GM23338 (cell line): ENCODE data around the gene TXNRD1. TPM values are rescaled to one million over a fixed set of nuclear protein-coding genes. Genes with fewer than 3 reads are reported as not detected.

Experiments used
- ATAC-seq: fragments of 200-7000 bp; cut with Tn5 transposase; 3 replicates; pipeline ENCODE4 v1.9.1; 2020
- DNase-seq: peaks from one replicate; pipeline ENCODE4 v3.0.0-alpha.2; 2015; ENCODE audit warnings: low spot score
- H2AFZ ChIP-seq: fragments of 200-600 bp; sonication (generic); 2 replicates; pipeline ENCODE4 v1.8.0; 2016; ENCODE audit warnings: antibody characterized with exemption, mild to moderate bottlenecking, moderate library complexity
- H3F3A ChIP-seq: fragments of 200-600 bp; sonication (generic); replicated peaks from 2 replicates; pipeline ENCODE4 v1.8.0; 2017; ENCODE audit warnings: antibody characterized with exemption, mixed run types, low read depth
- H3K27ac ChIP-seq: fragments of 200-600 bp; sonication (generic); 2 replicates; pipeline ENCODE4 v1.6.1; 2016; ENCODE audit warnings: low read depth
- H3K27me3 ChIP-seq: fragments of 200-600 bp; sonication (generic); 2 replicates; pipeline ENCODE4 v1.8.0; 2016; ENCODE audit warnings: mild to moderate bottlenecking, mixed run types, moderate library complexity; ENCODE audit not compliant: insufficient read depth
- H3K36me3 ChIP-seq: fragments of 200-600 bp; sonication (generic); 2 replicates; pipeline ENCODE4 v1.8.0; 2016; ENCODE audit warnings: mild to moderate bottlenecking; ENCODE audit not compliant: insufficient read depth
- H3K4me1 ChIP-seq: fragments of 200-600 bp; sonication (generic); 2 replicates; pipeline ENCODE4 v1.8.0; 2016; ENCODE audit warnings: mild to moderate bottlenecking, moderate library complexity; ENCODE audit not compliant: insufficient read depth
- H3K4me2 ChIP-seq: fragments of 200-600 bp; sonication (generic); 2 replicates; pipeline ENCODE4 v1.7.1; 2017; ENCODE audit warnings: mixed run types
- H3K4me3 ChIP-seq: fragments of 200-600 bp; sonication (generic); 2 replicates; pipeline ENCODE4 v1.6.1; 2016; ENCODE audit warnings: mixed run types
- H3K79me2 ChIP-seq: fragments of 200-600 bp; sonication (generic); replicated peaks from 2 replicates; pipeline ENCODE4 v1.8.0; 2017; ENCODE audit warnings: mild to moderate bottlenecking; ENCODE audit not compliant: insufficient read depth
- H3K9me2 ChIP-seq: fragments of 200-600 bp; sonication (generic); 2 replicates; pipeline ENCODE4 v1.8.0; 2017; ENCODE audit not compliant: insufficient read depth
- H4K20me1 ChIP-seq: fragments of 200-600 bp; sonication (generic); replicated peaks from 2 replicates; pipeline ENCODE4 v1.8.0; 2017; ENCODE audit warnings: mild to moderate bottlenecking; ENCODE audit not compliant: insufficient read depth
- H3K27ac Mint-ChIP-seq: 2 replicates; pipeline ENCODE4 v1.8.0; 2020; ENCODE audit warnings: inconsistent platforms, mild to moderate bottlenecking, moderate library complexity, mixed read lengths
- H3K27me3 Mint-ChIP-seq: 3 replicates; pipeline ENCODE4 v1.8.0; 2022; ENCODE audit warnings: low read depth, mild to moderate bottlenecking, moderate library complexity, mixed read lengths, inconsistent platforms; ENCODE audit not compliant: insufficient read depth, poor library complexity
- H3K36me3 Mint-ChIP-seq: 3 replicates; pipeline ENCODE4 v1.8.0; 2021; ENCODE audit warnings: low read depth, mild to moderate bottlenecking, inconsistent platforms, moderate library complexity, mixed read lengths
- H3K4me1 Mint-ChIP-seq: 3 replicates; pipeline ENCODE4 v1.8.0; 2020; ENCODE audit warnings: mild to moderate bottlenecking, inconsistent platforms, mixed read lengths
- H3K4me3 Mint-ChIP-seq: 3 replicates; pipeline ENCODE4 v1.8.0; 2021; ENCODE audit warnings: moderate library complexity, mild to moderate bottlenecking, inconsistent platforms, mixed read lengths
- H3K9me3 Mint-ChIP-seq: 3 replicates; pipeline ENCODE4 v1.8.0; 2020; ENCODE audit warnings: moderate library complexity, mild to moderate bottlenecking, inconsistent platforms, mixed read lengths
- EZH2 ChIP-seq: fragments of 200-600 bp; sonication (generic); IDR thresholded peaks from one replicate; pipeline ENCODE4 v1.8.0; 2017; ENCODE audit warnings: antibody characterized with exemption, mild to moderate bottlenecking, low read depth; ENCODE audit not compliant: unreplicated experiment
- POLR2AphosphoS5 ChIP-seq: IDR thresholded peaks from 2 replicates; pipeline ENCODE4 v1.6.1; 2016; ENCODE audit warnings: antibody characterized with exemption, low read depth
- STAT1 ChIP-seq: IDR thresholded peaks from one replicate; pipeline ENCODE4 v1.6.1; 2016; ENCODE audit warnings: antibody characterized with exemption; ENCODE audit not compliant: unreplicated experiment
- ZNF114 ChIP-seq: fragments of 250-450 bp; sonication (Bioruptor Pico); IDR thresholded peaks from 2 replicates; pipeline ENCODE4 v1.5.0; 2020; ENCODE audit warnings: mild to moderate bottlenecking, moderate library complexity
- ZNF331 ChIP-seq: fragments of 250-450 bp; sonication (Bioruptor Pico); IDR thresholded peaks from 2 replicates; pipeline ENCODE4 v1.5.0; 2020; ENCODE audit warnings: low read depth, mild to moderate bottlenecking, moderate library complexity
- polyA plus RNA-seq: library from polyadenylated mRNA; unstranded; fragments of >200 nt; fragmentation: Nextera tagmentation; extraction: Ambion mirVana; gene quantifications from 2 replicates; pipeline ENCODE4 v1.2.1, GENCODE V29; 2016
- total RNA-seq: library from RNA; depleted of rRNA; stranded (reverse); fragments of >200 nt; shearing (Covaris generic); gene quantifications from 2 replicates; pipeline ENCODE4 v1.2.3, GENCODE V29; 2014
- TF ChIP-seq, protein P1 (sequence below): fragments of 250-450 bp; sonication (Bioruptor Pico); IDR thresholded peaks from 2 replicates; pipeline ENCODE4 v1.5.0; 2020; ENCODE audit warnings: mild to moderate bottlenecking, moderate library complexity
- TF ChIP-seq, protein P2 (sequence below): IDR thresholded peaks from one replicate; pipeline ENCODE4 v1.6.1; 2018; ENCODE audit warnings: antibody characterized with exemption; ENCODE audit not compliant: unreplicated experiment

The TXNRD1 gene
- total and polyA plus RNA-seq, 2 experiments from 2014 or later: 115 to 127 TPM

DNA sequence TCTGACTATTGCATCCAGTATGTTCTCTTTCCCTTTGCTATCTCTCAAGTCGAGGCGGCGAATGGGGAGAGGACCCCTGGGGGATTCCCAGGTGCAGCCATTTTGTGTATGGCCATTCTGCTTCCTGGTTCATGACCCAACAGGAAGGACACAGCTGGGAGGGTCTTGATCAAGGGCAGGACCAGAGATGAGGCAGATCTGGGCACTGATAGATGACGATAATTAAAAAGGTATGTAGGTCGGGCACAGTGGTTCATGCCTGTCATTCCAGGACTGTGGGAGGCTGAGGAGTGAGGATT lies 161.9 kb downstream of the TXNRD1 start (continued):
- TF ChIP-seq, protein P1, sequence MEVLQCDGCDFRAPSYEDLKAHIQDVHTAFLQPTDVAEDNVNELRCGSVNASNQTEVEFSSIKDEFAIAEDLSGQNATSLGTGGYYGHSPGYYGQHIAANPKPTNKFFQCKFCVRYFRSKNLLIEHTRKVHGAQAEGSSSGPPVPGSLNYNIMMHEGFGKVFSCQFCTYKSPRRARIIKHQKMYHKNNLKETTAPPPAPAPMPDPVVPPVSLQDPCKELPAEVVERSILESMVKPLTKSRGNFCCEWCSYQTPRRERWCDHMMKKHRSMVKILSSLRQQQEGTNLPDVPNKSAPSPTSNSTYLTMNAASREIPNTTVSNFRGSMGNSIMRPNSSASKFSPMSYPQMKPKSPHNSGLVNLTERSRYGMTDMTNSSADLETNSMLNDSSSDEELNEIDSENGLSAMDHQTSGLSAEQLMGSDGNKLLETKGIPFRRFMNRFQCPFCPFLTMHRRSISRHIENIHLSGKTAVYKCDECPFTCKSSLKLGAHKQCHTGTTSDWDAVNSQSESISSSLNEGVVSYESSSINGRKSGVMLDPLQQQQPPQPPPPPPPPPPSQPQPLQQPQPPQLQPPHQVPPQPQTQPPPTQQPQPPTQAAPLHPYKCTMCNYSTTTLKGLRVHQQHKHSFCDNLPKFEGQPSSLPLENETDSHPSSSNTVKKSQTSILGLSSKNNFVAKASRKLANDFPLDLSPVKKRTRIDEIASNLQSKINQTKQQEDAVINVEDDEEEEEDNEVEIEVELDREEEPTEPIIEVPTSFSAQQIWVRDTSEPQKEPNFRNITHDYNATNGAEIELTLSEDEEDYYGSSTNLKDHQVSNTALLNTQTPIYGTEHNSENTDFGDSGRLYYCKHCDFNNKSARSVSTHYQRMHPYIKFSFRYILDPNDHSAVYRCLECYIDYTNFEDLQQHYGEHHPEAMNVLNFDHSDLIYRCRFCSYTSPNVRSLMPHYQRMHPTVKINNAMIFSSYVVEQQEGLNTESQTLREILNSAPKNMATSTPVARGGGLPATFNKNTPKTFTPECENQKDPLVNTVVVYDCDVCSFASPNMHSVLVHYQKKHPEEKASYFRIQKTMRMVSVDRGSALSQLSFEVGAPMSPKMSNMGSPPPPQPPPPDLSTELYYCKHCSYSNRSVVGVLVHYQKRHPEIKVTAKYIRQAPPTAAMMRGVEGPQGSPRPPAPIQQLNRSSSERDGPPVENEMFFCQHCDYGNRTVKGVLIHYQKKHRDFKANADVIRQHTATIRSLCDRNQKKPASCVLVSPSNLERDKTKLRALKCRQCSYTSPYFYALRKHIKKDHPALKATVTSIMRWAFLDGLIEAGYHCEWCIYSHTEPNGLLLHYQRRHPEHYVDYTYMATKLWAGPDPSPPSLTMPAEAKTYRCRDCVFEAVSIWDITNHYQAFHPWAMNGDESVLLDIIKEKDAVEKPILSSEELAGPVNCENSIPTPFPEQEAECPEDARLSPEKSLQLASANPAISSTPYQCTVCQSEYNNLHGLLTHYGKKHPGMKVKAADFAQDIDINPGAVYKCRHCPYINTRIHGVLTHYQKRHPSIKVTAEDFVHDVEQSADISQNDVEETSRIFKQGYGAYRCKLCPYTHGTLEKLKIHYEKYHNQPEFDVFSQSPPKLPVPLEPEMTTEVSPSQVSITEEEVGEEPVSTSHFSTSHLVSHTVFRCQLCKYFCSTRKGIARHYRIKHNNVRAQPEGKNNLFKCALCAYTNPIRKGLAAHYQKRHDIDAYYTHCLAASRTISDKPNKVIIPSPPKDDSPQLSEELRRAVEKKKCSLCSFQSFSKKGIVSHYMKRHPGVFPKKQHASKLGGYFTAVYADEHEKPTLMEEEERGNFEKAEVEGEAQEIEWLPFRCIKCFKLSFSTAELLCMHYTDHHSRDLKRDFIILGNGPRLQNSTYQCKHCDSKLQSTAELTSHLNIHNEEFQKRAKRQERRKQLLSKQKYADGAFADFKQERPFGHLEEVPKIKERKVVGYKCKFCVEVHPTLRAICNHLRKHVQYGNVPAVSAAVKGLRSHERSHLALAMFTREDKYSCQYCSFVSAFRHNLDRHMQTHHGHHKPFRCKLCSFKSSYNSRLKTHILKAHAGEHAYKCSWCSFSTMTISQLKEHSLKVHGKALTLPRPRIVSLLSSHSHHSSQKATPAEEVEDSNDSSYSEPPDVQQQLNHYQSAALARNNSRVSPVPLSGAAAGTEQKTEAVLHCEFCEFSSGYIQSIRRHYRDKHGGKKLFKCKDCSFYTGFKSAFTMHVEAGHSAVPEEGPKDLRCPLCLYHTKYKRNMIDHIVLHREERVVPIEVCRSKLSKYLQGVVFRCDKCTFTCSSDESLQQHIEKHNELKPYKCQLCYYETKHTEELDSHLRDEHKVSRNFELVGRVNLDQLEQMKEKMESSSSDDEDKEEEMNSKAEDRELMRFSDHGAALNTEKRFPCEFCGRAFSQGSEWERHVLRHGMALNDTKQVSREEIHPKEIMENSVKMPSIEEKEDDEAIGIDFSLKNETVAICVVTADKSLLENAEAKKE: no peak
- TF ChIP-seq POLR2AphosphoS5: no peak
- no peak for TF ChIP-seq STAT1

DNA sequence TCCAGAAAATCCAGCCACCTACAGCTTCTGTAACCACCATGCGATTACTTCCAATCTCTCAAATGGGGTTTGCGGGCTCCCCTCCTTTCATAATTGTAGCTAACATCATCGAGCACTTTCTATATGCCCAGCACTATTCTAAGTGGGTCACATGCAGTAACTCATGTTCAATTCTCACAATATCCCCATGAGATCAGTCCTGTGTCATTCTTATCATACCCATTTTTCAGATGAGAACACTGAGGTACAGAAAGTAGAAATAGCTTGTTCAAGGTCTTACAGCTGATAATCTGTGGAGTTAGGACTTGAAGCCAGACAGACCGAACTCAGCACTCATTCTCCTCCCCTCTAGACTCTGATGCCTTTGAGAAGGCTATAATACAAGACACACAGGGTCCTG lies 162.8 kb downstream of the TXNRD1 start:
- ATAC-seq (no peak), DNase-seq (no peak)
- H3K4me1 Mint-ChIP-seq: peaks cover 7% of the 10 kb centered on the region
- Histone ChIP-seq H3K4me3 (no peak overlapping the region), H2AFZ (no peak overlapping the region), H3K79me2 (no peaks in the 10 kb centered on the region), H3K4me2 (no peak overlapping the region), H3K4me1 (no peaks in the 10 kb centered on the region), H3K36me3 (no peaks in the 10 kb centered on the region), H3K27ac (no peak overlapping the region), H3K9me2 (no peaks in the 10 kb centered on the region), H4K20me1 (no peaks in the 10 kb centered on the region), H3K27me3 (no peaks in the 10 kb centered on the region), H3F3A (no peaks in the 10 kb centered on the region)
- peaks cover 4% of the 10 kb centered on the region; the same call in 2 of the 3 replicates for H3K9me3 Mint-ChIP-seq
- H3K27ac Mint-ChIP-seq: no peak overlapping the region
- H3K36me3 Mint-ChIP-seq: no peaks in the 10 kb centered on the region
- peaks cover 2% of the 10 kb centered on the region for H3K27me3 Mint-ChIP-seq
- H3K4me3 Mint-ChIP-seq: no peak overlapping the region
- no peak for TF ChIP-seq ZNF114 (CRISPR knock-in tag)
- no peak for TF ChIP-seq ZNF331
- no peak for TF ChIP-seq EZH2
- TF ChIP-seq, protein P2, sequence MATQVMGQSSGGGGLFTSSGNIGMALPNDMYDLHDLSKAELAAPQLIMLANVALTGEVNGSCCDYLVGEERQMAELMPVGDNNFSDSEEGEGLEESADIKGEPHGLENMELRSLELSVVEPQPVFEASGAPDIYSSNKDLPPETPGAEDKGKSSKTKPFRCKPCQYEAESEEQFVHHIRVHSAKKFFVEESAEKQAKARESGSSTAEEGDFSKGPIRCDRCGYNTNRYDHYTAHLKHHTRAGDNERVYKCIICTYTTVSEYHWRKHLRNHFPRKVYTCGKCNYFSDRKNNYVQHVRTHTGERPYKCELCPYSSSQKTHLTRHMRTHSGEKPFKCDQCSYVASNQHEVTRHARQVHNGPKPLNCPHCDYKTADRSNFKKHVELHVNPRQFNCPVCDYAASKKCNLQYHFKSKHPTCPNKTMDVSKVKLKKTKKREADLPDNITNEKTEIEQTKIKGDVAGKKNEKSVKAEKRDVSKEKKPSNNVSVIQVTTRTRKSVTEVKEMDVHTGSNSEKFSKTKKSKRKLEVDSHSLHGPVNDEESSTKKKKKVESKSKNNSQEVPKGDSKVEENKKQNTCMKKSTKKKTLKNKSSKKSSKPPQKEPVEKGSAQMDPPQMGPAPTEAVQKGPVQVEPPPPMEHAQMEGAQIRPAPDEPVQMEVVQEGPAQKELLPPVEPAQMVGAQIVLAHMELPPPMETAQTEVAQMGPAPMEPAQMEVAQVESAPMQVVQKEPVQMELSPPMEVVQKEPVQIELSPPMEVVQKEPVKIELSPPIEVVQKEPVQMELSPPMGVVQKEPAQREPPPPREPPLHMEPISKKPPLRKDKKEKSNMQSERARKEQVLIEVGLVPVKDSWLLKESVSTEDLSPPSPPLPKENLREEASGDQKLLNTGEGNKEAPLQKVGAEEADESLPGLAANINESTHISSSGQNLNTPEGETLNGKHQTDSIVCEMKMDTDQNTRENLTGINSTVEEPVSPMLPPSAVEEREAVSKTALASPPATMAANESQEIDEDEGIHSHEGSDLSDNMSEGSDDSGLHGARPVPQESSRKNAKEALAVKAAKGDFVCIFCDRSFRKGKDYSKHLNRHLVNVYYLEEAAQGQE: no peak
- TF ChIP-seq, protein P1: no peak
